ENCODE measurements around the gene OSM. TPM values are rescaled to one million over a fixed set of nuclear protein-coding genes. Genes with fewer than 3 reads are reported as not detected.

Gene OSM
- total RNA-seq, 1 donor from 2014 or later, result not detected

DNA sequence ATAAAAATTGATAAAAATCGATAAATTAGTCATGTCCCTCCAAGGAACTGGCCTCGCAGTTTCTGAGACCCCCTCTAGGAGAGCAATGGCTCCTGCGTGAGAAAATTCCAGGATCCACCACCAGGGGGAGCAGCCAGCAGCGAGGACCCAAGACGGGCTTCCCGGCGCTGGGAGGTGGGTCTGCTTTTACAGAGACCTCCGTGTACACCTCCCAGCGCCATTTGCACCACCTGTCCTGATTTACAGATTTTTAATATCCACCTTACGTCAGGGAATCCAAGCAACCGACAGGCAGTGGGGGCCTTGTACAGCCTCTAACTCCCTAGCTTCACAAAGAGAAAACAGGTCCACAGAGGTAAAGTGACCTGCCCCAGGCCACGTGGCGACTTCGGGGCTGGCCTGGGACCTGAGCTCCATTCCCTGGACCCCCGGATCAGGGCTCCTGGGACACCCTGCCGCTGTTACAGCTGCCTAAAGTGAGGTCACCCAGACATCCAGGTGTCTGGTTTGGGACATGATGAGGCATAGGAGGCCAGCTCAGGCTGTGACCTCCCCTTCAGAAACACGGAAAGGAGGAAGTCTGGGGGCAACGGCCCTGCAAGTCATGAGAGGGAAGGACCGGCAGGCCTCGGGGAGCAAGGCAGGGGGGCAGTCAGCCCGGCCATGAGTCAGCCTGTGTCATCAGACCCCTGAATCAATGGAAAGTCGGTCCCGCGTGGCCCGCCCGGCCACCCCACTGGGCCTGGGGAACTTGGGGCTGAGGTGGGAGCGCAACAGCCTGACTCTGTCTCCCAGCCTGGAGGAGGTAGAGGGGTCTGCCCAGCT lies 3.5 kb downstream of the OSM start:
- Mint-ChIP-seq H3K36me3 (ENCODE audit: unreplicated experiment) (no peaks in the 10 kb centered on the region), H3K27me3 (ENCODE audit: unreplicated experiment) (no peaks in the 10 kb centered on the region), H3K9me3 (ENCODE audit: unreplicated experiment) (no peaks in the 10 kb centered on the region), H3K4me3 (ENCODE audit: unreplicated experiment) (peak overlapping the region; percentile 57), H3K27ac (ENCODE audit: unreplicated experiment) (no peak overlapping the region), H3K4me1 (ENCODE audit: unreplicated experiment) (peaks cover 6% of the 10 kb centered on the region)
- TF ChIP-seq, protein P1, sequence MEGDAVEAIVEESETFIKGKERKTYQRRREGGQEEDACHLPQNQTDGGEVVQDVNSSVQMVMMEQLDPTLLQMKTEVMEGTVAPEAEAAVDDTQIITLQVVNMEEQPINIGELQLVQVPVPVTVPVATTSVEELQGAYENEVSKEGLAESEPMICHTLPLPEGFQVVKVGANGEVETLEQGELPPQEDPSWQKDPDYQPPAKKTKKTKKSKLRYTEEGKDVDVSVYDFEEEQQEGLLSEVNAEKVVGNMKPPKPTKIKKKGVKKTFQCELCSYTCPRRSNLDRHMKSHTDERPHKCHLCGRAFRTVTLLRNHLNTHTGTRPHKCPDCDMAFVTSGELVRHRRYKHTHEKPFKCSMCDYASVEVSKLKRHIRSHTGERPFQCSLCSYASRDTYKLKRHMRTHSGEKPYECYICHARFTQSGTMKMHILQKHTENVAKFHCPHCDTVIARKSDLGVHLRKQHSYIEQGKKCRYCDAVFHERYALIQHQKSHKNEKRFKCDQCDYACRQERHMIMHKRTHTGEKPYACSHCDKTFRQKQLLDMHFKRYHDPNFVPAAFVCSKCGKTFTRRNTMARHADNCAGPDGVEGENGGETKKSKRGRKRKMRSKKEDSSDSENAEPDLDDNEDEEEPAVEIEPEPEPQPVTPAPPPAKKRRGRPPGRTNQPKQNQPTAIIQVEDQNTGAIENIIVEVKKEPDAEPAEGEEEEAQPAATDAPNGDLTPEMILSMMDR (IDR thresholded peaks at IDR 0.05), result peak; percentile 98
- peak; percentile 92 for DNase-seq (ENCODE audit: extremely low spot score, unreplicated experiment)

DNA sequence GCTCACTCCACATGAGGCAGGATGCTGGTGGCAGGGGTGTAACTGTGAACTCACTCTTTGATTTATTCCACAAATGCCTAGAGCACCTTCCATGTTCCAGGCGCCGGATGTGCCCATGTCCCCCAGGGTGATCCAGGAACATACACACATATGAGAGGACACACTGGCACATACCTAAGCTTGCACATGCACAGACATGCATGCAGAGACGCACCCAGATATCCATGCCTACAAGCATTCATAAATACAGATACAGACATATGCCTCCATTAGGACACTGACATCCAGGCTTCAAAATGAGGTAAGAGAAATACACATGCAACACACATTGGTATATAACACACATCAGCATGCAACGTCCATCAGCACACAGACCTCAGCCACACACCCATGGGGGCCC lies 4.5 kb downstream of the OSM start:
- no peak overlapping the region for H3K27ac Mint-ChIP-seq (ENCODE audit: unreplicated experiment)
- DNase-seq (ENCODE audit: extremely low spot score, unreplicated experiment), result no peak
- no peaks in the 10 kb centered on the region for H3K27me3 Mint-ChIP-seq (ENCODE audit: unreplicated experiment)
- peaks cover 6% of the 10 kb centered on the region for H3K4me1 Mint-ChIP-seq (ENCODE audit: unreplicated experiment)
- TF ChIP-seq, protein P1 (IDR thresholded peaks at IDR 0.05), result no peak
- no peak overlapping the region for H3K4me3 Mint-ChIP-seq (ENCODE audit: unreplicated experiment)
- no peaks in the 10 kb centered on the region for H3K36me3 Mint-ChIP-seq (ENCODE audit: unreplicated experiment)
- no peaks in the 10 kb centered on the region for H3K9me3 Mint-ChIP-seq (ENCODE audit: unreplicated experiment)

DNA sequence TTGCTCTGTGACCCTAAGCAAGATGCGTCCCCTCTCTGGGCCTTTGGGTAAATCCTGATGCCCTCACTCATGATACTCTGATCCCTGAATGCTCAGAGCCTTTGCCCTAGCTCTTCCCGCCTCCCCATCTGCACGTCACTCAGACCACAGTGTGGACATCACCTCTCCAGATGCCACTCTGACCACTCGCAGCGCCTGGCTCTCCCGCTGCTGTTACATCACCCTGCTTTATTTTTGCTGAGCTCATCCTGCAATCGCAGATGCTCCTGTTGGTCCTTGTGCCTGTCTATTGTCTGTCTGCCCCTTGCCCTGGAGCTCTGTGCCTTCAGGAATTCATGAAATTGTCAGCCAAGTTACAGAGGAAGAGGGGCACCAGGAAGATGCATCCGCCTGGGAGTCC lies 5.5 kb downstream of the OSM start:
- Mint-ChIP-seq H3K4me1 (ENCODE audit: unreplicated experiment) (peaks cover 7% of the 10 kb centered on the region), H3K36me3 (ENCODE audit: unreplicated experiment) (no peaks in the 10 kb centered on the region), H3K27ac (ENCODE audit: unreplicated experiment) (no peak overlapping the region), H3K4me3 (ENCODE audit: unreplicated experiment) (no peak overlapping the region), H3K27me3 (ENCODE audit: unreplicated experiment) (no peaks in the 10 kb centered on the region), H3K9me3 (ENCODE audit: unreplicated experiment) (no peaks in the 10 kb centered on the region)
- no peak for DNase-seq (ENCODE audit: extremely low spot score, unreplicated experiment)
- TF ChIP-seq, protein P1 (IDR thresholded peaks at IDR 0.05), result no peak

DNA sequence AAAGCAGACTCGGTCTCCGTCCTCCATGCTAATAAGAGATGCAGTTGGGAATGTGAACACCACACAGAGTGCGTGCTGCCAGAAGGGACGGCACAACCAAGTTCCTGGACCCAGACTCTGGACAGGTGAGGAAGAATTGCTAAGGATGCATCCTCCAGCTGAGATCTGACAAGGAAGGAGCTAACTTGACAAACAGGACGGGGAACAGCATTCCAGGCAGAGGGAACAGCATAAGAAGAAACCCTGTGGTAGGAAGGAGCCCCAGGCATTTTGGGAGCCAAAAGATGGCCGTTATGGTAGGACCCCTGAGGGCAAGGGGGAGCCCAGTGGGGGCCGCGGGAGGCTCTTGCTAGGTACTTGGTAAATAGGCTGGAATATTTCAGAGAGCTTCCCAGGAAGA lies 6.0 kb downstream of the OSM start:
- peaks cover 9% of the 10 kb centered on the region for H3K4me1 Mint-ChIP-seq (ENCODE audit: unreplicated experiment)
- TF ChIP-seq, protein P1 (IDR thresholded peaks at IDR 0.05), result no peak
- no peaks in the 10 kb centered on the region for H3K9me3 Mint-ChIP-seq (ENCODE audit: unreplicated experiment)
- no peaks in the 10 kb centered on the region for H3K36me3 Mint-ChIP-seq (ENCODE audit: unreplicated experiment)
- no peak overlapping the region for H3K27ac Mint-ChIP-seq (ENCODE audit: unreplicated experiment)
- no peak overlapping the region for H3K4me3 Mint-ChIP-seq (ENCODE audit: unreplicated experiment)
- H3K27me3 Mint-ChIP-seq (ENCODE audit: unreplicated experiment), result no peaks in the 10 kb centered on the region
- DNase-seq (ENCODE audit: extremely low spot score, unreplicated experiment), result no peak

DNA sequence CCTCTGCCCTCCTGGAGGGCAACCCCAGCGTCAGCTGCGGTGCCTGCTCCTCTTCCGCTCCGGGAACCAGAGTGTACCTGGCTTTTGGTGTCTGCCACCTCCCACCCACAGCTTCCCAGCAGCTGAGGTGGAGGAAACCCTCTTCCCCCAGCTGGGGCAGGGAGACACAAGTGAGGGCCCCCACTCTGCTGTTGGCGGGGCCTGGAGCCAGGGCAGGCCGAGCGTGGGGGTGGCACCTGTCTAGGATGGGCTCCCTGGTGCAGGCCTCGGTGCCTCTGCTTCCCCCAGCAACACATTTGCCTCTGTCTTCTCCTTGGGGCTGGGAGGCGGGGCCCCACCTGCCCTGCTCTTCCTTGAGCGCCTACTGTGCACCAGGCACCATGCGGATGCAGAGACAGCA lies 6.4 kb downstream of the OSM start:
- TF ChIP-seq, protein P1 (IDR thresholded peaks at IDR 0.05), result no peak
- Mint-ChIP-seq H3K27ac (ENCODE audit: unreplicated experiment) (no peak overlapping the region), H3K4me3 (ENCODE audit: unreplicated experiment) (no peak overlapping the region), H3K9me3 (ENCODE audit: unreplicated experiment) (no peaks in the 10 kb centered on the region), H3K36me3 (ENCODE audit: unreplicated experiment) (no peaks in the 10 kb centered on the region), H3K27me3 (ENCODE audit: unreplicated experiment) (no peaks in the 10 kb centered on the region), H3K4me1 (ENCODE audit: unreplicated experiment) (peaks cover 9% of the 10 kb centered on the region)
- DNase-seq (ENCODE audit: extremely low spot score, unreplicated experiment), result no peak
